GDM1 (cell line): ENCODE measurements around the gene OGA.

Experiments
- DNase-seq: peaks from one replicate; lab custom pipeline; 2025; lab: John Stamatoyannopoulos, UW

The OGA gene

DNA sequence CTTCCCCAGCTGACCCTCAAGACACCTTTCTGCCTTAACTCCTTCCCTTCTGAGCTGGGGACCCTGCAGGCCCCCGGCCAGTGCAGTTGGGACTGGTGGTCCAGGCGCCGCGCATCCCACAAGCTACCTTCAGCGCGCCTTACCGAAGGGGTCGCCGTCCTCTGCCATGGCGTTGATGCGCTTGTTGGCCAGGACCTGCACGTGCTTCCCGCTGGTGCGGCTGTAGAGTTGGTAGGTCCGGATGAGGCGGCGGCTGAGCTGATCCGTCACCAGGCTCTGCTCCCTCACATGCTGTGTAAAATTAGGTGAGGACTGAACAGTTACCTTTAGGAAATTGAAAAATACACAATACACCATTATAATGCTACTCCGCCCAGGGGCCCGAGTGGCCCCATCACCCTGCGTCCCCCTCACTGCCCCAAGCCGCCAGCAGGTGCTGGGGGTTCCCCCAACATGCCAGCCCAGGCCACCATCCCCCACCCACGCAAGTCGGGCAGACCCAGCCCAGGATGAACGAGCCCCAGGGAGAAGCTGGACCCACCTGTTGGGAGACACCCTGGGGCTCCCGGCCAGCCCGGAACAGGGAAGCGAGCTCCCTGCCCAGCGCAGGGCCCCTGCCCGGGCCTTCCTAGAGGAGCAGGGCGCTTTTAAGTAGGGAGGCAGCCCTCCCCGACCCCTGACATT, 43.5 kb downstream of the OGA start:
- no peak for DNase-seq

DNA sequence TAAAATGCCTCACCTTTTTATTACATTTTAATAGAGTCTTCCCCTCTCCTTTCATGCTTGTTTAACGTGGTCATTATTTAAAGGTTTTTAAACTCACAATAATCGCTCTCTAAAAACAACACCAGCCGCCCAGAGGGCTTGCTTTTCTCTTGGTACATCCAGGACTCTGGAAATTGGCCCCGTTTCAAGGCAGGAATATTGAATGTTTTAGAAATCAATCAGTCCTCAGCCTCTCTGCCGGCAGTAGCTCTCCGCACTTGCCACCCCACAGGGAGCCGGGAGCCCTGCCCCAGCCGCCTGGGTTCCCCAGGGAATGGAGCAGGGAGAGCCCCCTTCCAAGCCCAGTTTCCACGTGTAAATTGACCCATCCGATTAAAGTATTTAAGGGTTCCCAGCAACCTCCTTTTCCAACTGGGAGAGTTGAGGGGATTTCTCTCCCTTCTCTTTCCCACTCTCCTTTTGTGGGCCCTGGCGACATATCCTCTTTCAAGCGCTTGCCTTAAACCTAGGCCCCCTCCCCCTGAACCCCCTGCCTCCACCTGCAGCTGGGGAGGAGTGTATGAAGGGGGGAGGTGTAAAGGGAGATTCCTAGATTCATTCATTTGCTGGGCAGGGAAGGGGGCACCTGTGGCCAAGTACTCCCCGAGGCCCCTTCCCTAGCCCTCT, 44.2 kb downstream of the OGA start:
- no peak for DNase-seq

- DNase-seq, result no peak
Measured at GRCh38 chr10:101772895-101773761, 45.1 kb downstream of the OGA start.

- no peak for DNase-seq
Measured at GRCh38 chr10:101772017-101772894, 46.0 kb downstream of the OGA start.

DNA sequence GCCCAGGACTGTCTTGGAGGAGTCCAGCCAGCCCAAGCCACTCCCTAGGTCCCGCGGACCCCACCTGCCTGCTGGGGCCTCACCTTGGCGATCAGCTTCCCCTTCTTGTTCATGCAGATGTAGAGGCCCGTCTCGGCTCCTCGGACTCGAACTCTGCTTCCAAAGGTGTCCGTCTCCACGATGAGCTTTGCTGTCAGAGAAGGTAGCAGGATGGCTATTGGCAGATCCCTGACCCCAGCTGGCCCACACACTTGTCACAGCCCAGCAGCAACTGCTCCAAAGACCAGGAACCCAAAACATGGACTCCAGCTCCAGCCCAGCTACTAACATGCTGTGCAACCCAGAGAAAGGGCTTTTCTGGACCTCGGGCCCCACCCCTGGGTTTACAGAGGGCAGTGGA, 46.9 kb downstream of the OGA start:
- DNase-seq, result no peak

DNA sequence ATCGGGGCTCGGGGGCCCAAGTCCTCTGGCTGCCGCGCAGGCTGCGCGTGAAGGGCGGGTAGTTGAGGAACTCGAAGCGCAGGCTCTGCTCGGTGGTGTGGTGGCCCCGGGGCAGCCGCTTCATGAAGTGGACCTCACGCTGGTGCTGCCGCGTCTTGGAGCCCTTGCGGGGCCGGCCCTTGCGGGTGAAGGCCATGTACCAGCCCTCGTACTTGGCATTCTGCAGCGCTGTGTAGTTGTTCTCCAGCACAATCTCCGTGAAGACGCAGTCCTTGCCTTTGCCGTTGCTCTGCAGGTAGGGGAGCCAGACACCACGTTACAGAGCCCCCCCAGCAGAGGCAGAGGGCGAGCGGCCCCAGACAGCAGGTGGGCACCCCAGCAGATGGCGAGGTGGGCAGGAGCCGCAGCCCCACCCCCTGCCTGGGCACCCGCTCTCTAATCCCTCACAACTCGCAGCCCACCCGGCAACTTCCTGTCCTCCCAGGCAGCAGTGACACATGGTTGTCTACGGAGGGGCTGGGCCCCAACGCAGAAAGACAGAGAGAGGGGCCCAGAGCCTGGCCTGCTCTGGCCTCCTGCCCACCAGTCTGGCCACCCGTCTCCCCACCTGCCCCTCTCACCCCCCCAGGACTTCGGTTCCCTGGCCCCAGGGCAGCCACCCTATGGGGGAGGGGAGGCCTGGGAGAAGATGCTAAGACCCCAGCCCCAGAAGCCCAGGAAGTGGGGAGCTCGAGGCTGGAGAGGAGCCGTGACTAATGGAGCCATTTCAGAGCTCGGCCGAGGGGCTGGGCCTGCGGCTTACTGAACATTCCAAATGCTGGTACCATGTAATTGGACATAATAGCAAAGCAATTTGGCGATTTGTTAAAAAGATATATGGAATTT, 47.7 kb downstream of the OGA start:
- no peak for DNase-seq

DNA sequence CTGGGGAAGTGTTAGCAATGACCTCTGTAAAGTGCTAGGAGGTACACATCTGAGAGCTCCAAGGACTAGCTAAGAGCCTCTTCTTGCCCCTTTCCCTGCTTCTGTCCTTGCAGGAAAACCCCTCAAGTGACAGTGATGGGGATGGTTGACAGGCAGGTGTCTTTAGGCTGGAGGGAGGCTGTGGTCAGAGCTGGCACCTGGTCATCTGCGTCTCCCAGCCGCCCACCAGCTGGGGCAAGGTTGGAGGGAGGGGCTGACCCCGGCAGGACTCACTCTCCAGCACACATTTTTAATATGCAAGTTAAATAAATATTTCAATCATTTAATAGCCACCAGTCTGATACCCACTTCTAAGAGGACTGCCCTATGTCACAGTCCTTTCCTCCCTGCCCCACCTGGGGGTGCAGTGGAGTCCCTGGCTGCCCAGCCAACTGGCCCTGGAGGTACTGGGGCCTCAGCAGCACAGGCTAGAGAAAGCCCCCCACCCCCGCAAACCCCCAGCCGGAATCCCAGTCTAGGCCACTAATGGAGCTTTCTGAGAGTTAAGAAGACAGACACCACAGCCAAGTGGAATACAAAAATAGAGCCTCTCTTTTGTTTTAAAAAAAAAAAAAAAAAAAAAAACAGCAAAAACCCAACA, 48.6 kb downstream of the OGA start:
- DNase-seq, result no peak

GRCh38 chr10:101768791-101769170, 49.5 kb downstream of the OGA start:
- no peak for DNase-seq

DNA sequence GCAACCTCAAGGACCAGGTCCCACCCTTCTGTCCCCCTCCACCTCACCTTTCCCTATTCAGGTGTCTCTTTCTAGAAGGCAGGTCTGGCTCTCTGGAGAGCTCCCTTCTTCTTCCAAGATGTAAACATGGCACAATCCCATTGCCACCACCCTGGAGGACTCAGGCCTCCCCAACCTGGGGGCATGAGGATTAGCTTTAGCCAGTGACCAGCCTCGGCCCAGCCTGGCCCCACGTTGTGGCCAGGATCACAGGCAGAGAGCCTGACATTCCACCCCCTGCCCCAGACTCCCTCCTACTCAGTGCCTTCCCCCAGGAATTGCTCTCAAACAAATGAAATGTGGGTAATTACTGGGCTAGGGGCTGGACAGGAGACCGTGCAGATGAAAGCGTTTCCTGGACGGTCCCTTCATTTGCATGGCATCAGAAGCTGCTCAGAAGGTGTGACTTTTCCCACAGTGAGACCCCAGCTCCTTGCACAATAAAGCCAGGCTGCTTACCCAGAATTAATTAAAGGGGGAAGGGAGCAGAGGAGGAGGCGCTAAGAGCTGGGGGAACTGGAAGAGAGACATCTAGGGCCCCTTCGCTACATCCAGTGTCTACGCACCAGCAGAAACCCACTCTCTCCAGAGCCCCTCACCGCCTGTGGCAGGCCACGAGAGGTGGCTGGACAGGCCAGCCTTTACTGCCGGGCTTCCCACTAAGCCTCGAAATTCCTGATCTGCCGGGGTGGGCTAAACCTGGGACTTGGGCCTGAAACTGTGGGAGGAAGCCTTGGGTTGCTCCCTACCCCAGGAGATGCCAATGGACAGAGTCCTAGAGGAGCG, 50.1 kb downstream of the OGA start:
- no peak for DNase-seq

DNA sequence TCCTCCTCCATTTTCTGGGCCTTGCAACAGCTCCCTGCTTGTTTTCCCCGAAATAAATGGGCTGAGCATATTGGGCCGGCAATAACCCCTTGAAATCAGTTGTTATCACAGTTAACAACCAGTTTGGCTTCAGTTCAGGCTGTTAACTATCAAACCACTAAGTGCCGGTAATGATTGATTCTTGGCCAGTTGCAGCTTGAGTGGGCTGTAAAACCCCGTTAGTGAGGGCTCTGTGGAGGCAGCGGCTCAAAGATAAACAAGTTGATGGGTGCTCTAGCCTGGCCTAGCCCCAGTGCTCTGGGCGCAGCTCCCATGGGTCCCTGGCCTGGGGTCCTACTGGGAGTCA, 50.7 kb downstream of the OGA start:
- DNase-seq, result no peak

- DNase-seq, result no peak
Measured at GRCh38 chr10:101766753-101767599, 51.3 kb downstream of the OGA start.

- no peak for DNase-seq
Measured at GRCh38 chr10:101766306-101766705, 51.9 kb downstream of the OGA start.

DNA sequence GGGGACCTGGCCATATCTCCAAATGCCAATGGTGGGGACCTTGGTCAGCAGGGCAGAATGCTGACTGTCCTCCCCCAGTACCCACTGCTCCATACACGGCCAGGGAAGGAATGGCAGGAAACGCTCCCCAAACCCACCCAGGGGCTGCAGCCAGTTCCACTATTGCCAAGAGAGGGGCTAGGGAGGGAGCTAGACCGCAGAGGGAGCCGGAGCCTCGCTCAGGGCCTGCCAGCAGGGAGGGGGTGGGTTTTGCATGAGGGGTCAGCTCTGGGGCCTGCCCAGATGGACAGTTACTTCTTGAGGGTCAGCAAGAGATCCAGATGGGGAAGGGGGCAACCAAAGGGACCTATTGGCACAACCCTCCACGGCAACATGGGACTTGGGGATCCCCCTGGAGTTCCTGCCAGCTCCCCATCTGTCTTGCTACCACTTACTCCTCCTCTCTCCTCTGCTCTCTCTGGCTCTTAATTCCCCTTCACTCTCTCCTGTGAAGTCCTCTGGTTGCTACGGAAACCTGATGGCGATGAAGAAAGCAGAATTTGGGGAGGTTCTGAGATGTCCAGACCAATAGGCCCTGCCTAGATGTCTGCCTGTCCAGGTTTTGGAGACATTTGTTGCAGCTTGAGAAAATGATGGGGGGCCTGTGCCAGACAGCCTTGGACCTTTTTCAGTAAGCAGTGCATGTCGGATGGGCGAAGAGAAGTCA, 55.0 kb downstream of the OGA start:
- DNase-seq, result no peak

- DNase-seq, result no peak
Measured at GRCh38 chr10:101762736-101763135, 55.5 kb downstream of the OGA start.

DNA sequence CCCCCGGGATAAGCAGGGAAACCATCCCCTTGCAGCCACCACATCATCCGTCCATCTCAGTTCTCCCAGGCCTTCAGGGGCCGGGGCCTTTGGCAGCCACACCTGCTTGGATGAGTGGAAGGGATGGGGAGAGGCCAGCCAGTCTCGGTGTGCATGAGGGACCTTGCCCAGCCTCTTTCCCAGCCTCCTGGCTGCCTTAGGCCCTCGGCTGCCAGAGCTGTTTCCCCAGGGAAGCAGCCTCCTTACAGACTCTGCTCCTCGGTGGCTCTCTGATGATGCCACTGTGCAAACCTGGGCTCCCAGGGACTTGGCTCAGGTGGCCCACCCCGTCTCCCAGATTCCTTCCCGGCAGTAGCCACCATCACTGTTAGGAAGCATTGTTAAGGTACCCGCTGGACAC, 57.0 kb downstream of the OGA start:
- DNase-seq, result no peak

DNA sequence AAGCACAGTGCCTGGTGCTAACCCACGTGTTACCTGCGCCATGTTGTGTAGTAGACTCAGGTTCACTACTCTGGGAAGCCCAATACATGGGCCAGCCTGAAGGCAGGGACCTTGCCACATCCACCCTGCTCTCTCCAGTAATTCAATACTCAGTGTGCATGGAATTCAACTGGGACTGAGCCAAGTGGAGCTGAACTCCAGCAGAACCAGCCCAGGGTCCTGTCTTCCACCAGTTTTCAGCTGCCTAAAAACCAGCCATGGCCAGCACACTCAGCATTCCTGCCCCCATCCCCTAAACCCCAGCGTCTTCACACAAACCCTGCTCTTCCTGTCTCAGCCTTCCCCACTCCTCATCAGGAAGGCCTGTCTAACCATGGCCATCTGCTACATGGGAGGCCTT, 57.7 kb downstream of the OGA start:
- no peak for DNase-seq

GRCh38 chr10:101759309-101760247, 58.7 kb downstream of the OGA start:
- DNase-seq, result no peak
